B cell (primary cell): ENCODE results near the gene SLU7. TPM values are rescaled to one million over a fixed set of nuclear protein-coding genes. Genes with fewer than 3 reads are reported as not detected.
"Not testable (repeated sequence)": the region's sequence is repeated elsewhere in the genome, so short reads cannot be mapped to it uniquely, and the experiment has no call there.

Experiments used
- ATAC-seq: fragments of 200-7000 bp; cut with Tn5 transposase; one replicate; pipeline ENCODE4 v1.10.0; 2021; ENCODE audit warnings: low read depth, mild to moderate bottlenecking, moderate number of reproducible peaks, moderate library complexity
- CTCF ChIA-PET: fragments of 350-600 bp; sonication (Branson Sonifier 250); formaldehyde crosslinking; loops from one replicate; lab custom pipeline; 2021; ENCODE audit warnings: antibody characterized with exemption, inconsistent platforms; lab: Charles Lee
- POLR2A ChIA-PET: fragments of 350-600 bp; sonication (Branson Sonifier 250); formaldehyde crosslinking; loops from one replicate; lab custom pipeline; 2021; ENCODE audit warnings: antibody characterized with exemption; lab: Charles Lee
- DNase-seq: peaks from one replicate; pipeline ENCODE4 v3.0.0; 2013
- H2AFZ ChIP-seq: 2 replicates; pipeline ENCODE4 v1.6.1; 2012; ENCODE audit warnings: mild to moderate bottlenecking, low read depth, low read length; ENCODE audit not compliant: insufficient read depth, poor library complexity, severe bottlenecking
- H3K27ac ChIP-seq, 2 donors: 1 replicate in 1 of 2; 2 replicates in 1 of 2; pipeline ENCODE4 v1.5.1; 2012 to 2013; ENCODE audit warnings: low read length in 2 of 2, mild to moderate bottlenecking in 2 of 2, moderate library complexity in 1 of 2
- H3K27me3 ChIP-seq, 4 experiments: fragments of 200-600 bp in 1 of 4; sonication (generic) in 1 of 4; replicated peaks in 1 of 4; 1 replicate in 2 of 4; 2 replicates in 2 of 4; pipeline versions ENCODE4 v1.6.1 to v1.7.0; 2013 to 2016; ENCODE audit warnings: low read length in 3 of 4, mild to moderate bottlenecking in 2 of 4, mixed read lengths in 1 of 4, moderate library complexity in 1 of 4; ENCODE audit not compliant: insufficient read depth in 4 of 4, control insufficient read depth in 3 of 4; ENCODE audit errors: control extremely low read depth in 1 of 4
- H3K36me3 ChIP-seq, 2 experiments: replicated peaks in 1 of 2; 1 replicate in 1 of 2; 2 replicates in 1 of 2; pipeline versions ENCODE4 v1.6.1 to v1.7.1; 2013; ENCODE audit warnings: low read length in 1 of 2; ENCODE audit not compliant: insufficient read depth in 2 of 2, control insufficient read depth in 1 of 2; ENCODE audit errors: control extremely low read depth in 1 of 2, extremely low read depth in 1 of 2
- H3K4me1 ChIP-seq, 2 donors: fragments of 200-600 bp in 1 of 2; sonication (generic) in 1 of 2; 1 replicate in 1 of 2; 2 replicates in 1 of 2; pipeline versions ENCODE4 v1.5.1 to v1.6.1; 2013 to 2017; ENCODE audit warnings: low read length in 2 of 2; ENCODE audit not compliant: control insufficient read depth in 2 of 2, insufficient read depth in 2 of 2
- H3K4me2 ChIP-seq: replicated peaks from 2 replicates; pipeline ENCODE3; 2012; ENCODE audit warnings: mild to moderate bottlenecking, low read depth, low read length; ENCODE audit not compliant: poor library complexity, severe bottlenecking
- H3K4me3 ChIP-seq, 5 experiments: fragments of 200-600 bp in 1 of 5; sonication (generic) in 1 of 5; 1 replicate in 3 of 5; 2 replicates in 2 of 5; pipeline versions ENCODE4 v1.5.1 to v1.7.0; 2011 to 2016; ENCODE audit warnings: low read length in 4 of 5, mild to moderate bottlenecking in 4 of 5, low read depth in 2 of 5, control low read depth in 1 of 5, moderate library complexity in 1 of 5; ENCODE audit not compliant: insufficient read depth in 1 of 5; ENCODE audit errors: control extremely low read depth in 1 of 5, extremely low read depth in 1 of 5
- H3K79me2 ChIP-seq: fragments of 200-600 bp; sonication (generic); one replicate; pipeline ENCODE4 v1.6.0; 2016; ENCODE audit warnings: low read length; ENCODE audit not compliant: control insufficient read depth, insufficient read depth
- H3K9ac ChIP-seq: fragments of 200-600 bp; sonication (generic); 2 replicates; pipeline ENCODE4 v1.6.1; 2017; ENCODE audit warnings: mild to moderate bottlenecking, low read length, moderate library complexity
- H3K9me3 ChIP-seq, 3 donors: one replicate each; pipeline versions ENCODE4 v1.6.1 to v1.7.1; 2013; ENCODE audit warnings: low read length in 2 of 3; ENCODE audit not compliant: control insufficient read depth in 2 of 3, insufficient read depth in 1 of 3; ENCODE audit errors: control extremely low read depth in 1 of 3
- H4K20me1 ChIP-seq: 2 replicates; pipeline ENCODE4 v1.6.0; 2012; ENCODE audit warnings: mild to moderate bottlenecking, low read length; ENCODE audit not compliant: insufficient read depth, control insufficient read depth, poor library complexity, severe bottlenecking
- H3K27ac Mint-ChIP-seq: one replicate; pipeline ENCODE4 v1.8.0; 2021; ENCODE audit warnings: mixed read lengths
- H3K27me3 Mint-ChIP-seq: one replicate; pipeline ENCODE4 v1.8.0; 2021; ENCODE audit warnings: mixed read lengths
- H3K4me1 Mint-ChIP-seq: one replicate; pipeline ENCODE4 v1.8.0; 2021; ENCODE audit warnings: mixed read lengths
- H3K4me3 Mint-ChIP-seq: one replicate; pipeline ENCODE4 v1.8.0; 2021; ENCODE audit warnings: mixed read lengths
- H3K9me3 Mint-ChIP-seq: one replicate; pipeline ENCODE4 v1.8.0; 2022; ENCODE audit warnings: mixed read lengths; ENCODE audit not compliant: insufficient read depth
- EZH2 ChIP-seq: IDR thresholded peaks from 2 replicates; pipeline ENCODE4 v1.6.1; 2012; ENCODE audit warnings: borderline replicate concordance, low read depth, mild to moderate bottlenecking, moderate library complexity, low read length; ENCODE audit not compliant: insufficient read depth, poor library complexity, severe bottlenecking
- WGBS: methylation state at CpG from one replicate; pipeline ENCODE4 v1.1.5; 2013; ENCODE audit warnings: missing lambda C conversion rate; ENCODE audit not compliant: insufficient coverage; 5-methylcytosine and 5-hydroxymethylcytosine counted together
- intact Hi-C: fragments of 100-400 bp; cut with micrococcal nuclease; formaldehyde crosslinking; loops from one replicate; pipeline ENCODE4 v1.10.0; 2022
- polyA plus RNA-seq: library from polyadenylated mRNA; depleted of rRNA; stranded (reverse); fragments of >200 nt; gene quantifications from 2 replicates; pipeline ENCODE4 v1.2.3, GENCODE V29; 2012
- total RNA-seq, 2 donors: library from RNA; stranded (reverse); fragments of 120-200 nt in 1 of 2; gene quantifications; 1 replicate in 1 of 2; 2 replicates in 1 of 2; pipeline versions ENCODE4 v1.2.3 to v1.2.4, GENCODE V29; 2013 to 2022

Gene SLU7
- total and polyA plus RNA-seq, 2 donors (not counting 1 experiment from before 2014, with no cell fraction given) = 30.8 to 68.3 TPM

DNA sequence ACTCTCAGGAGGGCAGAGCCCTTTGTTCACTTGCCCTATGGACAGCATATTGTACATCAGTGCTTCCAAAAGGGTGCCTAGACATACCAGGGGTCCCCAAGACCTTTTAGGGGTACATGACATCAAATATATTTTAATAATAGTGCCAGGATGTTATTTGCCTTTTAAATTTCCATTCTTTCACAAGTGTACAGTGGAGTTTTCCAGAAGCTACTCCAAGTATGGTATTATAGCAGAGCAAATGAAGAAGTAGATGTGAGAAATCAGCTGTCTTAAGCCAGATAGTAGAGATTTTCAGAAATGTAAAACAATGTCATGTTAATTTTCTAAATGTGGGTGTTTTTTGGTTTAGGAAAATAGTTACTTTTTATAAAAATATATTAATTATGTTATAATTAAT, 18.4 kb upstream of the SLU7 start:
- Mint-ChIP-seq H3K4me3 (no peak overlapping the region), H3K27ac (no peak overlapping the region), H3K27me3 (no peaks in the 10 kb centered on the region), H3K4me1 (peaks cover 55% of the 10 kb centered on the region), H3K9me3 (no peaks in the 10 kb centered on the region)
- H4K20me1 ChIP-seq = no peaks in the 10 kb centered on the region
- H3K4me3 ChIP-seq = no peak overlapping the region
- ChIA-PET CTCF (interaction anchor here (1.1 to 4.9 kb wide), 11 partner anchors 8 to 350 kb away, joined by 3 to 89 read pairs (median 37); partner anchors contain the start of genes PTTG1 and SLU7), POLR2A (no interaction called here)
- no peaks in the 10 kb centered on the region for H3K9me3 ChIP-seq
- DNase-seq = no peak
- no peak overlapping the region for H3K27ac ChIP-seq
- no peak for TF ChIP-seq EZH2
- H3K27me3 ChIP-seq = no peaks in the 10 kb centered on the region
- H3K36me3 ChIP-seq = no peaks in the 10 kb centered on the region
- no peak overlapping the region for H2AFZ ChIP-seq
- H3K9ac ChIP-seq = no peak overlapping the region
- H3K4me1 ChIP-seq = peaks cover 34 to 41% of the 10 kb centered on the region in 2 donors
- H3K79me2 ChIP-seq = peaks cover 5% of the 10 kb centered on the region
- no peak overlapping the region for H3K4me2 ChIP-seq
- intact Hi-C loops = loop anchor here (5.0 to 10.0 kb wide), 2 partner anchors 350 to 1108 kb away; partner anchors contain the start of gene GABRB2
- ATAC-seq = no peak

DNA sequence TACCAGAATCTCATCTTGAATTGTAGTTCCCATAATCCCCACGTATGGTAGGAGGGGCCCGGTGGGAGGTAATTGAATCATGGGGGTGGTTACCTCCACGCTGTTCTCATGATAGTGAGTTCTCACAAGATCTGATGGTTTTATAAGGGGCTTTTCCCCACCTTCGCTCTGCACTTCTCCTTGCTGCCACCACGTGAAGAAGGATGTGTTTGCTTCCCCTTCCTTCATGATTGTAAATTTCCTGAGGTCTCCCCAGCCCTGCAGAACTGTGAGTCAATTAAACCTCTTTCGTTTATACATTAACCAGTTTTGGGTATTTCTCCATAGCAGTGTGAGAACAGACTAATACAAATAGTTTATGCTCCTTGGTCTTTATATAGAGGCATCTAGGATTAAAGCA, 17.8 kb upstream of the SLU7 start:
- peaks cover 38 to 46% of the 10 kb centered on the region in 2 donors for H3K4me1 ChIP-seq
- H2AFZ ChIP-seq, H3K4me3 Mint-ChIP-seq, DNase-seq, H3K4me2 ChIP-seq, H4K20me1 ChIP-seq, H3K9me3 ChIP-seq, H3K27ac Mint-ChIP-seq, ATAC-seq, H3K27me3 ChIP-seq, H3K27me3 Mint-ChIP-seq, H3K79me2 ChIP-seq, H3K9me3 Mint-ChIP-seq, H3K4me3 ChIP-seq, POLR2A ChIA-PET, H3K9ac ChIP-seq, H3K27ac ChIP-seq, H3K36me3 ChIP-seq: not testable (repeated sequence)
- intact Hi-C loops = loop anchor here (5.0 to 10.0 kb wide), 2 partner anchors 351 to 1108 kb away; partner anchors contain the start of gene GABRB2
- CTCF ChIA-PET = interaction anchor here (1.3 to 4.8 kb wide), 3 partner anchors 17 to 71 kb away, joined by 5 to 89 read pairs (median 14); no protein-coding TSS in a partner anchor
- no CpG with 5 or more reads among the region's 6 CpGs for WGBS
- H3K4me1 Mint-ChIP-seq = peaks cover 59% of the 10 kb centered on the region
